COR-L47 (cell line): ENCODE data around the gene AP2A2.

Source experiments
- DNase-seq: peaks from one replicate; lab custom pipeline; 2025; lab: John Stamatoyannopoulos, UW

The AP2A2 gene

DNA sequence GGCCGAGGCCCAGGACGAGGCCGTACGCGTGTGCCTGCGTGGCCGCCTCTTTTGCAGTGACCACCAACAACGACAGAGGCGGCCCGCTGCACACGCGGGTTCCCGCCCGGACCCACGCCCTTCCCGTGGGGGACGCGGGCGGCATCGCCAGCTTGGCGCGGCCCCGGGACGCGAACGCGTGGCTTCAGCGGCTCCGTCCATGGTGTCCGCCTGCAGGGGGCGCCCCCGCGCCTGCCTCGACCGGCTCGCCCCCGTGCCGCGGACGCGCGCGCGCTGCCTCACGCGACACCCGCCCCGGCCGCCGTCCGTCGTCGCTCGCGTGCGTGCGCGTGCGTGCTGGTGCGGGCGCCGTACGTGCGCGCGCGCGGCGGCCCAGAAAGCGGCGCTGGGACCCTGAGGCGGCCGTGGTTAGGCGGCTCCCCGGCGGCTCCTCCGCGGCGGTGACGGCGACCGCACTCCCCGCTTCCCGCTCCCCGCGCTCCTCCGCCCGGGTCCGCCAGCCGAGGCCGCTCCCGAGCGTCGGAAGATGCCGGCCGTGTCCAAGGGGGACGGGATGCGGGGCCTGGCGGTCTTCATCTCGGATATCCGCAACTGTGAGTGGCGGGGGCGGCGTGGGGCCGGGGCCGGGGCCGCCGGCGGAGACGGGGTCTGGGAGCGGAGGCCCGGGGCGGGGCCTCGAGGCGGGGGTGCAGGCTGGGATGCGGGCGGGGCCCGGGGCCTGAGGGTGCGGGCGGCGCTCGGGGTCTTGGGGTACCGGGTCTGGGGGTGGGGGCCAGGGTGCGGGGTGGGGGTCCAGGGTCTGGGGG lies at the start of gene AP2A2:
Gene AP2A2 (plus strand): TSS at position 375 of the 806 bp plus-strand sequence. CDS start 152 bp downstream, at position 527.
- DNase-seq = peak; percentile 89

- DNase-seq = peak; percentile 69
These were observed 49.1 kb upstream of the AP2A2 start for GRCh38 chr11:876545-876944.

DNA sequence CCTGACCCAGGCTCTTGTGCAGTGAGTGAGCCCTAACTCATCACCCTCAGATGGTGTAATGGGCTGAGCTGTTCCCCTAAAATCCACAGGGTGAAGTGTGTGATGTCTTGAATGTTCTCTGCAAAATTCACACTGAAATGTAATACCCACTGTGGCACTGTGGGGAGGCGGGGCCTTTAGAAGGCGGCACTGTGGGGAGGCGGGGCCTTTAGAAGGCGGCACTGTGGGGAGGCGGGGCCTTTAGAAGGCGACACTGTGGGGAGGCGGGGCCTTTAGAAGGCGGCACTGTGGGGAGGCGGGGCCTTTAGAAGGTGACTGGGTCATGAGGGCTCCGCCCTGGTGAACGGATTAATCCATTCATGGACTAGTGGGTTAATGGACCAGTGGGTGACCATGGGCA lies 48.1 kb upstream of the AP2A2 start:
- DNase-seq = no peak

DNA sequence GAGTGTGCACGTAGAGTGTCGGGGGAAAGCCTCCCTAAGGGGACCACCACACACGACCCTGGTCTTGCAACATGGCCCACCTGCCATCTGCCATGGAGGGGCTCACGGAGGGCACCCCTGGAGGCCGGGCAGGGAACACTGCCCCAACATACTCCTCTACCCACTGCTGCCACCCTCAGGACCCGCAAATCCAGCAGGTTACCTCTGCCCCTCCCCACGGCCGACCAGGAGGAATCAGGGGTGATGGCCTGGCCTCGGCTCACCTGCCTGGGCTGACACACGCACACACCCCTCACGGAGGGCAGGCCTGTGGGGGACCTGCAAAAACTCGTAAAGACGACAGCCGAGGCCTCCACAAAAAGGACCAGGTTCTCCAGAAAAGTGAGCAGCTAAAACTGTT lies 45.2 kb upstream of the AP2A2 start:
- no peak for DNase-seq

- no peak for DNase-seq
These were observed 43.1 kb upstream of the AP2A2 start for GRCh38 chr11:882596-882995.

- DNase-seq = no peak
These were observed 42.1 kb upstream of the AP2A2 start for GRCh38 chr11:883527-883926.

- no peak for DNase-seq
These were observed 41.0 kb upstream of the AP2A2 start for GRCh38 chr11:884578-885070.

GRCh38 chr11:886568-886967 lies 39.1 kb upstream of the AP2A2 start:
- DNase-seq = no peak

GRCh38 chr11:887589-887988 lies 38.1 kb upstream of the AP2A2 start:
- DNase-seq = no peak

GRCh38 chr11:888310-889212 lies 37.1 kb upstream of the AP2A2 start:
- no peak for DNase-seq

DNA sequence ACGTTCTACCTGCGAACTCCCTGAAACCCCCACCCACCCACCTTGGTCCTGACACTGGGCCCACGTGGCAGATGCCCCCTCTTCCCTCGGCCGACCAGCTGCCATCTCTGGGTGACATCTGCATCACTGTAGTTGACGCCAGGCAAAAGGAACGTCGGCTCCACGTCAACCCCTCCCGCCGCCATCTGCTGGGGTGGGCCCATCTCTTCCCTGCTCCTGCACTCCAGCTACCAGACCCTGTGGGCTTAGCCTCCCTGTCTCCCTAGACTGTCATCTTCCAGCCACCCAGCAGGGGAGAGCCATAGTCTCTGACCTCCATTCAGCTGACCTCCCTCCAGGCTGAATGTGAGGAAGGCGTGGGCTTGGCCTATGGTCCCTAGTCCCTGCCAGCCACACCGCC lies 36.4 kb upstream of the AP2A2 start:
- no peak for DNase-seq

DNA sequence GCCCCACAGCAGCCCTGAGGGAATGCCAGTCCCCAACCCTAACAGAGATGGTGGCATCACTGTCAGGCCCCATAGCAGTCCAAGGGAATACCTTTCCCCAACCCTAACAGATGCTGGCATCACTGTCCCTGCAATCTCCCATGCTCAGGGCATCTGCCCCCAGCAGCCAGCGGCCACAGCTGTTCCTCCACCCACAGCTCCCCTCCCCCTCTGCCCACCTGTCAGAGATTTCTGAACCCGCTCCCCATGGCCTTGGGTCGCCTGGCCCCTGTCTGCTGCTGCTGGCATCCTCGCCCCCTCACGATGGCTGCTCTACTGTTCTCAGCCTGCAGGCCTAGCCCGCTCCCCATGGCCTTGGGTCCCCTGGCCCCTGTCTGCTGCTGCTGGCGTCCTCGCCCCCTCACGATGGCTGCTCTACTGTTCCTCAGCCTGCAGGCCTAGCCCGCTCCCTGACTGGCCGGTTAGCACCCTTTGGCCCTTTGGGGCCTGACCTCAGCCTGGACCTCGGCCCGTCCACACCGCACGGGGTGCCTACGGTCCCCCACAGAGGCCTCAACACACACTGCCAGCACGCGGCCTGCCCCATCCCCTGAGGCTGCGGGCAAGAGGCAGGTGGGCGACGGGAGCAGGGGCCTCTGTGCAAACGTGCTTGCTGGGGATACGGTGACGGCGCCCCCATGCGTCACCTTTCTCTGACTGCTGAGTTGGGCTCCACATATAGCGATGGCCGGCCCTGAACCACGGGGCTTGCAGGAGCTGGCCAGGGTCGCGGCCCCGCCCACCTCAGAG lies 35.8 kb upstream of the AP2A2 start:
- no peak for DNase-seq

GRCh38 chr11:890794-891540 lies 34.7 kb upstream of the AP2A2 start:
- DNase-seq = peak; percentile 88

GRCh38 chr11:893008-893654 lies 32.5 kb upstream of the AP2A2 start:
- no peak for DNase-seq

- DNase-seq = no peak
These were observed 31.0 kb upstream of the AP2A2 start for GRCh38 chr11:894575-895201.

GRCh38 chr11:895331-896110 lies 30.1 kb upstream of the AP2A2 start:
- no peak for DNase-seq

DNA sequence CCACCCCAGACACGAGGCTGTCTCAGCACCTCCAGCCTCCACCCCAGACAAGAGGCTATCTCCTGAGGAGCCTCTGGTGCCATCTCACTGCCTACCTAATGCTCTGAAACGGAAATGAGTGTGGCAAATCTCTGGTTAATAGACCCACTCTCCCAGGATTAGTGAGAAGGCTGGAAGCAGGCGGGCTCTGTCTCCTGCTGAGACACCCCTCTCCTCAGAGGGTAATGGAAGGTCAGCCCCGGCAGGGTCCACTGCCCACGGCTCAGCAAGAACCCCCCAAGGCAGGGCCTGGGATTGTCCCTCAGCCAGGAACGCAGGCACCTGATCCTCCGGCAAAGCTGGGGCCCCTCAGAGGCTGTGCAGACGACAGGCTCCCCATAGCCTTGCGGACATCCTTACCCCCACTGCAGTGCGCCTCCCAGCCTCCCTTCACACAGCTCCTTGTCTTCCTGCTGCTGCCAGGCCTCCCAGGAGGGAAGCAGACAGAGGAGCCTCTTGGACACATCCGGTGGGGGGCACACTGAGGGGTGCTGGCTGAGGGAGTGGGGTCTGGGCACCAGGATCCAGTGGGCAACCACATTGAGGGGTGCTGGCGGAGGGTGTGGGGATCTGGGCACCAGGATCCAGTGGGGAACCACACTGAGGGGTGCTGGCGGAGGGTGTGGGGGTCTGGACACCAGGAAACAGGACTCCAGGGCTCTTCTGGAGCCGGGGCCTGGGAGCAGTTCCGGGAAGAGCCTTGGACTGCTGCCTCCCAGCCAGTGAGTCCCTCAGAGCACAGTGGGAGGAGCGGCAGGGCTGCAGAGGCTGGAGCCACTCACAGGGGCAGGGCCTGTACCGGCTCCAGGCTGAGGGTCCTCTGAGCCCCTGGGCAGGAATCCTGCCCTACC lies 28.2 kb upstream of the AP2A2 start:
- DNase-seq = no peak

DNA sequence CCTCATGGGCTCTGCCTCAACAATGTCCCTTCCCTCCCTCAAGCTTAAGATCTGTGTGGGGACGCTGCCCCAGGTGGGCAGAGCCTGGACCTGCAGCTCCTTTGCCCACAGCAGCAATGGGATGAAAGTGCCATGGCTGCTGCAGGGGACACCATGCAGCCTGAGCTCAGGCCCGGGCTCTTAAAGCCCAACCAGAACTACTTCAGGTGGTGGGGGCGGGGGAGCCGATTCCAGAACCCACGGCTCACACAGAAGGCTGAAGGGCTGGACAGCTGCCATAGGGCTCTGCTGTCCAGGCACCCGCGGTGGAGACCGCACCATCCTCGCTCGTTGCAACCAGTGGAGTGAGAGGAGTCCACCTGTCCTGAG lies 27.5 kb upstream of the AP2A2 start:
- DNase-seq = no peak
